ENCODE results near the gene LY6G6F. TPM values are rescaled to one million over a fixed set of nuclear protein-coding genes. Genes with fewer than 3 reads are reported as not detected.

LY6G6F gene
- total RNA-seq, 1 donor from 2014 or later, result not detected

DNA sequence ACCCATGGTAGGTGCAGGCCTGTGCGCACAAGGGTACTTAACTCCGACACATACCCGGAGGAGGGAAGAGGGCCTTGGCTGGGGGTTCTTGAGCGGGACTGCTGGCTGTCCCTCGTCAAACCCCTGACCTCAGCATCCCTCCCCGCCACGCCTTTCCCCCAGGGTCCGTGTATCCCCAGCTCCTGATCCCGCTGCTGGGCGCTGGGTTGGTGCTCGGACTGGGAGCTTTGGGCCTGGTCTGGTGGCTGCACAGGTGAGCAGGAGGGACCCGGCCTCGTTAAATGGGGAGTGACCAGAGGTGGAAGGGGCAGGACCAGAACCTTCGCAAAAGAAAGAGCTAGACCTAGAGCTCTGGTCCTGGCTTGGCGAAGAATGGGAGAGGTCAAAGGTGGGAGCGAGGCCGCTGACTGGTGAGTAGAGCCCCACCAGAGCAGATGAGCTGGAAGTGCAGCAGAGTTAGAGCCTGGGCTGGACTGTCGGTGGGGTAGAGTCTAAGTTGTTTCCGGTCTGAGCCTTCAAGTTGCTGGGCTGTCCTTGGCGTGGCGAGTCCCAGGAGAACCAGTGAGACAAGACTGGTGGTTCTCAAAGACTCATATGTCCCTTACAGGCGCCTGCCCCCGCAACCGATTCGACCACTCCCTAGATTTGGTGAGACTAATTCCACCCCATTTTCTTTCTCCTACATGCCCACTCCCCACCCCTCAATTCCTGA is 17.5 kb downstream of the LY6G6F start:
- peaks cover 7% of the 10 kb centered on the region for H3K4me1 Mint-ChIP-seq (ENCODE audit: low read depth)
- H3K36me3 Mint-ChIP-seq (ENCODE audit: low read depth), result peaks cover 22% of the 10 kb centered on the region
- peak overlapping the region; percentile 17 for H3K27ac Mint-ChIP-seq (ENCODE audit: unreplicated experiment)
- H3K27me3 Mint-ChIP-seq (ENCODE audit: low read depth), result no peaks in the 10 kb centered on the region
- TF ChIP-seq CTCF (IDR thresholded peaks at IDR 0.05), result no peak
- H3K9me3 Mint-ChIP-seq (ENCODE audit: low read depth), result no peaks in the 10 kb centered on the region
- H3K4me3 Mint-ChIP-seq (ENCODE audit: unreplicated experiment), result no peak overlapping the region
- DNase-seq (ENCODE audit: low spot score), result no peak

- Mint-ChIP-seq H3K27ac (ENCODE audit: unreplicated experiment) (no peak overlapping the region), H3K36me3 (ENCODE audit: low read depth) (peaks cover 22% of the 10 kb centered on the region), H3K27me3 (ENCODE audit: low read depth) (no peaks in the 10 kb centered on the region), H3K4me1 (ENCODE audit: low read depth) (peaks cover 16% of the 10 kb centered on the region), H3K9me3 (ENCODE audit: low read depth) (no peaks in the 10 kb centered on the region), H3K4me3 (ENCODE audit: unreplicated experiment) (no peak overlapping the region)
- no peak for DNase-seq (ENCODE audit: low spot score)
- no peak for TF ChIP-seq CTCF (IDR thresholded peaks at IDR 0.05)
Observed at GRCh38 chr6:31725502-31726350, 19.1 kb downstream of the LY6G6F start.

GRCh38 chr6:31727034-31727716 is 20.5 kb downstream of the LY6G6F start:
- peaks cover 28% of the 10 kb centered on the region for H3K36me3 Mint-ChIP-seq (ENCODE audit: low read depth)
- peaks cover 26% of the 10 kb centered on the region for H3K4me1 Mint-ChIP-seq (ENCODE audit: low read depth)
- peak overlapping the region; percentile 46 for H3K4me3 Mint-ChIP-seq (ENCODE audit: unreplicated experiment)
- DNase-seq (ENCODE audit: low spot score), result no peak
- no peaks in the 10 kb centered on the region for H3K27me3 Mint-ChIP-seq (ENCODE audit: low read depth)
- no peak overlapping the region for H3K27ac Mint-ChIP-seq (ENCODE audit: unreplicated experiment)
- H3K9me3 Mint-ChIP-seq (ENCODE audit: low read depth), result no peaks in the 10 kb centered on the region
- no peak for TF ChIP-seq CTCF (IDR thresholded peaks at IDR 0.05)

DNA sequence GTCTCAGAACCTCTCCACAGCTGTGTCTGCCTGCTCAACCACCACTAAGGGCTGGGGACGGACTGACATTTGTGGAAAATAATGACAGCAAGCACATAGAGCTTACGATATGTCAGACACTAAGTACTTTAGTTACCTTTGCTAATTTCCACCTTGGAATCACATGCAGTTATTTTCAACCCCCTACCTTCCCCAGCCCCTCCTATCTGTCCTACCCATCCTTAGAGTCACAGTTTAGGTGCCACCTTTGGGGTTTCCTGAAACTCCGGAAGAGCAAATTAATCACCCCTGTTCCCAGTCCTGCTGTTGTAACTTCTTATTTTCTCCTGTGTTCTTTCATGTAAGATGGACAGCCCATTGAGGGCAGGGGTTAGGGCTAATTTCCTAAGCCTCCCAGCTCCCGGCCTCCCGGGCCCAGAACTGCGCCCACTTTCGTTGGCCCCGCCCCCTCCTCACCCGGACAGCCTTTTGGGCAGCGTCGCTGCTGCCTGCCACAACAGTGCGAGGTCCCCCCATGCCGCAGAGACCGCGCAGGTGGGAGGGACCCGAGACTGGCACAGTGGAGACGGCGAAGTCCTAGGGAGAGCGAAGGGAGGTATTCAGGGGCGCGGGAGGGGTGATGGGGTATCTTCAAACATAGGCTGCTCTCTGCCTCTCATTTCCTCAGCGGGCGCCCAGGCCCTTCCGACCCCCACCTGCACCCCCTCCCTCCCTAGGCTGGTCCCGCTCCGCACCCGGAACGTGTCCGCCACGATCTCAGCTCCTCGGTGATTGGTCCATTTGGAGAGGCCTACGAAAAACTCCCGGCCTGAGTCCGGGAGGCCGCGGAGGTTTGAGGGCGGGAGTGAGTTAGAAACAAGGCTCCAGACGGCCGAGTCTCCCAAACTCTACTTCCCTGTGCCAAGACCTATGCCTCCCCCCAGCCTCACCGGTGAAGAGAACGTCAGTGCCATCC is 21.3 kb downstream of the LY6G6F start:
- Mint-ChIP-seq H3K4me3 (ENCODE audit: unreplicated experiment) (peak overlapping the region; percentile 98), H3K9me3 (ENCODE audit: low read depth) (no peaks in the 10 kb centered on the region), H3K4me1 (ENCODE audit: low read depth) (peaks cover 28% of the 10 kb centered on the region), H3K36me3 (ENCODE audit: low read depth) (peaks cover 29% of the 10 kb centered on the region), H3K27me3 (ENCODE audit: low read depth) (no peaks in the 10 kb centered on the region), H3K27ac (ENCODE audit: unreplicated experiment) (no peak overlapping the region)
- TF ChIP-seq CTCF (IDR thresholded peaks at IDR 0.05), result no peak
- DNase-seq (ENCODE audit: low spot score), result no peak
